Measurements from ENCODE around the gene C1orf35. TPM values are rescaled to one million over a fixed set of nuclear protein-coding genes. Genes with fewer than 3 reads are reported as not detected.

The C1orf35 gene
- total RNA-seq, 1 donor from 2014 or later: 16.5 TPM

DNA sequence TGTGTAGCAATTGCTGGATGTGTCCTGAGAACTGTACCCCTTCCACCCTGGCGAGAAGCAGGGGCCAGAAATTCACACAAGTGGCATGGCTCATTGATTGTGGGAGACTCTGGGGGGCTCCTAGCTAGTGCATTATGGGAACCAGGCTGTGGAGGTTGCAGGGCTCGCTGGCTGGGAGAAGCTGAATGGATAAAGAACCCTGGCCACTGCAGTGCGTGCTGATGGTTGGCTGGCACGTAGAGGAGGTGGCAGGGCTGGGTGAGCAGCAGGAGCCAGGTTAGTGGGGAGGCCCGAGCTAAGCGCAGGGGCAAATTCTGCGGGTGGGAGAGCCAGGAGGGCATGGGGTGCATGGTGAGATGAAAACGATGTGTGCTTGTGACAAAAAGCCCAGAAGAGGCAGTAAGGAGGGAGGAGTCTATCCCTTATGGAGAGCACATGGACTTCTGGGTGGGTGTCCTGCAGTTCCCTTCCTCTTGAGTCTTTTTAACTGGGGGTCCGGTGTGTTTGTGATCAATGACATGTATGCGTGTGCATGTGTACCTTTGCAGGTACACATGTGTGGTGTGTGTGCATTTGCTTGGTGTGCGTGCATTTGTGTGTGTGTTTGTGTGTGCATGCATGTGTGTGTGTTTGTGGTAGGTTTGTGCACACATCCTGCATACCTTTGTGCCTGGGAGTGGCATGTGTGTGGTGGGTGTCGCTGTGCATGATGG, 40.5 kb upstream of the C1orf35 start:
- DNase-seq (ENCODE audit: low read depth): no peak
- TF ChIP-seq, protein P1, sequence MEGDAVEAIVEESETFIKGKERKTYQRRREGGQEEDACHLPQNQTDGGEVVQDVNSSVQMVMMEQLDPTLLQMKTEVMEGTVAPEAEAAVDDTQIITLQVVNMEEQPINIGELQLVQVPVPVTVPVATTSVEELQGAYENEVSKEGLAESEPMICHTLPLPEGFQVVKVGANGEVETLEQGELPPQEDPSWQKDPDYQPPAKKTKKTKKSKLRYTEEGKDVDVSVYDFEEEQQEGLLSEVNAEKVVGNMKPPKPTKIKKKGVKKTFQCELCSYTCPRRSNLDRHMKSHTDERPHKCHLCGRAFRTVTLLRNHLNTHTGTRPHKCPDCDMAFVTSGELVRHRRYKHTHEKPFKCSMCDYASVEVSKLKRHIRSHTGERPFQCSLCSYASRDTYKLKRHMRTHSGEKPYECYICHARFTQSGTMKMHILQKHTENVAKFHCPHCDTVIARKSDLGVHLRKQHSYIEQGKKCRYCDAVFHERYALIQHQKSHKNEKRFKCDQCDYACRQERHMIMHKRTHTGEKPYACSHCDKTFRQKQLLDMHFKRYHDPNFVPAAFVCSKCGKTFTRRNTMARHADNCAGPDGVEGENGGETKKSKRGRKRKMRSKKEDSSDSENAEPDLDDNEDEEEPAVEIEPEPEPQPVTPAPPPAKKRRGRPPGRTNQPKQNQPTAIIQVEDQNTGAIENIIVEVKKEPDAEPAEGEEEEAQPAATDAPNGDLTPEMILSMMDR (IDR thresholded peaks at IDR 0.05; ENCODE audit: insufficient read depth, low read length, poor library complexity, severe bottlenecking): no peak
- Histone ChIP-seq H3K27me3 (ENCODE audit: control insufficient read depth, insufficient read depth, low read length) (no peaks in the 10 kb centered on the region), H3K4me3 (ENCODE audit: low read depth, low read length) (no peak overlapping the region), H3K36me3 (ENCODE audit: control insufficient read depth, insufficient read depth, low read length) (peaks cover 4% of the 10 kb centered on the region)

GRCh38 chr1:228142701-228143136, 39.6 kb upstream of the C1orf35 start:
- TF ChIP-seq, protein P1 (IDR thresholded peaks at IDR 0.05; ENCODE audit: insufficient read depth, low read length, poor library complexity, severe bottlenecking): no peak
- no peak overlapping the region for H3K4me3 ChIP-seq (ENCODE audit: low read depth, low read length)
- no peak for DNase-seq (ENCODE audit: low read depth)
- H3K36me3 ChIP-seq (ENCODE audit: control insufficient read depth, insufficient read depth, low read length): peaks cover 4% of the 10 kb centered on the region
- H3K27me3 ChIP-seq (ENCODE audit: control insufficient read depth, insufficient read depth, low read length): no peaks in the 10 kb centered on the region

DNA sequence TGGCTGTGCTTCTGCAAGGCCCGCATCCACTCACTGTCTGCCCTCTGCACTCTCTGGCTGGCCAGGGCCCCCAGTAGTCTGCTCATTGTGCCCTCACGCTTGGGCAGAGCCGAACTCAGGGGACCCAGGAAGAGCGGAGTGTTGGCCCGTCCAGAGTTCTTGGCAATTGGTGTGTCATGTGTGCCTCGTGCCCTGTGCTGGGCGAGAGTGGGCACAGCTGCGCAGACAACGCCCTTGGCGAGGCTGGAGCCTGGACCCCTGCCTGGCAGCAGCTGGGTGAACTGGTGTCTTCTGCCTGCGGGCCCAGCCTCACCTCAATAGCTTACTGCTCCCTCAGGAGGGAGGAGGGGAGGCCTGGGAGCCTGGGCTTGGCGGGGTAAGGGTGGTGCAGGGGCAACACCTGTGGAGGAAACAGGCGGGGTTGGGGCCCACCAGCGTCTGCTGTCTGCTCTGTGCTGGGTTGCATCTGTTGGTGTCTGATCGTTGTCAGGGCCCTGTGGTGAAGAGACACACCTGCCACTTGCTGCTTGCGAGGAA, 39.1 kb upstream of the C1orf35 start:
- no peak for DNase-seq (ENCODE audit: low read depth)
- Histone ChIP-seq H3K27me3 (ENCODE audit: control insufficient read depth, insufficient read depth, low read length) (no peaks in the 10 kb centered on the region), H3K4me3 (ENCODE audit: low read depth, low read length) (no peak overlapping the region), H3K36me3 (ENCODE audit: control insufficient read depth, insufficient read depth, low read length) (peaks cover 4% of the 10 kb centered on the region)
- TF ChIP-seq, protein P1 (IDR thresholded peaks at IDR 0.05; ENCODE audit: insufficient read depth, low read length, poor library complexity, severe bottlenecking): no peak

- no peak for DNase-seq (ENCODE audit: low read depth)
- Histone ChIP-seq H3K36me3 (ENCODE audit: control insufficient read depth, insufficient read depth, low read length) (peaks cover 4% of the 10 kb centered on the region), H3K4me3 (ENCODE audit: low read depth, low read length) (peak overlapping the region; percentile 56), H3K27me3 (ENCODE audit: control insufficient read depth, insufficient read depth, low read length) (no peaks in the 10 kb centered on the region)
- TF ChIP-seq, protein P1 (IDR thresholded peaks at IDR 0.05; ENCODE audit: insufficient read depth, low read length, poor library complexity, severe bottlenecking): no peak
Observed at GRCh38 chr1:228141226-228142044, 38.3 kb upstream of the C1orf35 start.

GRCh38 chr1:228140724-228141225, 37.6 kb upstream of the C1orf35 start:
- Histone ChIP-seq H3K36me3 (ENCODE audit: control insufficient read depth, insufficient read depth, low read length) (peaks cover 3% of the 10 kb centered on the region), H3K27me3 (ENCODE audit: control insufficient read depth, insufficient read depth, low read length) (no peaks in the 10 kb centered on the region), H3K4me3 (ENCODE audit: low read depth, low read length) (peak overlapping the region; percentile 56)
- DNase-seq (ENCODE audit: low read depth): no peak
- TF ChIP-seq, protein P1 (IDR thresholded peaks at IDR 0.05; ENCODE audit: insufficient read depth, low read length, poor library complexity, severe bottlenecking): no peak
